ENCODE measurements around the gene CARM1.

CARM1 gene

GRCh38 chr19:10920781-10921180, 49.4 kb downstream of the CARM1 start:
- no peak for FAIRE-seq
- TF ChIP-seq CTCF (IDR thresholded peaks at IDR 0.05; ENCODE audit: insufficient read depth, missing control alignments), result no peak
- DNase-seq (ENCODE audit: insufficient read length, low spot score), result no peak

- no peak for TF ChIP-seq CTCF (IDR thresholded peaks at IDR 0.05; ENCODE audit: insufficient read depth, missing control alignments)
- DNase-seq (ENCODE audit: insufficient read length, low spot score) (no peak), FAIRE-seq (no peak)
Measured at GRCh38 chr19:10921199-10921909, 50.0 kb downstream of the CARM1 start.

GRCh38 chr19:10921910-10922637, 50.7 kb downstream of the CARM1 start:
- TF ChIP-seq CTCF (IDR thresholded peaks at IDR 0.05; ENCODE audit: insufficient read depth, missing control alignments), result no peak
- FAIRE-seq, result no peak
- DNase-seq (ENCODE audit: insufficient read length, low spot score), result no peak

- no peak for DNase-seq (ENCODE audit: insufficient read length, low spot score)
- no peak for TF ChIP-seq CTCF (IDR thresholded peaks at IDR 0.05; ENCODE audit: insufficient read depth, missing control alignments)
- no peak for FAIRE-seq
Measured at GRCh38 chr19:10922638-10923014, 51.3 kb downstream of the CARM1 start.

GRCh38 chr19:10923260-10924112, 52.1 kb downstream of the CARM1 start:
- no peak for TF ChIP-seq CTCF (IDR thresholded peaks at IDR 0.05; ENCODE audit: insufficient read depth, missing control alignments)
- DNase-seq (ENCODE audit: insufficient read length, low spot score) (no peak), FAIRE-seq (no peak)

GRCh38 chr19:10924597-10924996, 53.2 kb downstream of the CARM1 start:
- TF ChIP-seq CTCF (IDR thresholded peaks at IDR 0.05; ENCODE audit: insufficient read depth, missing control alignments), result no peak
- DNase-seq (ENCODE audit: insufficient read length, low spot score) (no peak), FAIRE-seq (no peak)

Data from D721Med (cell line).